HG02981 (cell line): ENCODE measurements around the gene ACKR3.

ENCODE experiments used
- ATAC-seq: cut with Tn5 transposase; IDR thresholded peaks from one replicate; pipeline ENCODE4 v1.9.1; 2021; ENCODE audit warnings: mild to moderate bottlenecking, moderate library complexity; ENCODE audit not compliant: unreplicated experiment

The ACKR3 gene

DNA sequence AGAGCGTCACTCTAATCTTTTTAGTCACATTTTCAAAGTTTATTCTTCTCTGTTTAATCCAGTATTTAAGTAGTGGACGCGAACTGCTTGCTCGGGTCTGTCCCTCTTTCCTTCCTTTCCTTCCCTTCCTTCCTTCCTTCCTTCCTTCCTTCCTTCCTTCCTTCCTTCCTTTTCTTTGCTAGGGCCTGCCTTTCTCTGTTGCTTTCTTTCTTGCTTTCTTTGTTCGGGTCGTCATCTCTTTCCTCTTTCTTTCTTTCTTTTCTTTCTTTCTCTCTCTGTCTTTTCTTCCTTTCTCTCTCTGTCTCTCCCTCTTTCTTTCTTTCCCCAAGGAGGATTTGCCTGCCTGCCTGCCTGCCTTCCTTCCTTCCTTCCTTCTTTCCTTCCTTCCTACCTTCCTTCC, 3.0 kb upstream of the ACKR3 start:
- ATAC-seq, result no peak

DNA sequence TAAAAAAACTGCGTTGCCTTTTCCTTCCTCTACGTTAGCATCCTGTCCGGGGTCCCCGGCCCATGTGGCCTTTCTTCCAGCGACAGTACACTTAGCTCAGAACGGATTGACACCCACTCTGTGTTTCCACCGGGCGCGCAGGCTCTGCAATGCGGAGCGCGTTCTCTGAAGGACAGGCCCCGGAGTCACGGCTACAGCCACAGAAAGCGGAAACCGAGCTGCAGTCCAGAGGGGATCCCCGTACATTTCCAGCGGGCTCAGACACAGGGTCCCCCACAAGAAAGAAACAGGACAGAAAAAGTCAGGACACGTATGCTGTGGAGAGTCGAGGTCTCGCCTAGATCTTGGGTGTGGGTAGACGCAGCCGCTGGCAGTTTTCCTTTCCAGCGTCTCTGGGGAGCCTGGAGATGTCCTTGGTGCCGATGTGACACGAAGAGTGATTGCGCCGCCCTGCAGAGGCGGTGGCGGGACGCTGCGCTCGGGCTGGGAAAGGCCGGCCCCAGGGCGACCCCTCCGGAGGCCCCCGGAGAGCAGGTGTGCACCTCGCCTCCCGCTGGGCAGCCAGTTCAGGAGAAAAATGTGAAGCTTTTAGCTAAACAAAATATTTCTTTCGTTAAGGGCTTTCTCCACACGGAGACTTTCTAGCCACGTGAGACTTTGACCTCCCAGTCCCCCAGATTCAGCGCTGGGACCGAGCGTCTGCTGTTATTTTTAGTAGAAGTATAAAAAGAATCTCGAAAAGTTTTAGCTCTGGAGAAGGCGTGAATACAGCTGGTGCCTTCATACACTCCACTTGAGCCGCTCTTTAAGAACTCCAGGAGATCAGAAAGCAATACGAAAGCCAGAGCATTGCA, 1.3 kb upstream of the ACKR3 start:
- peak; percentile 35 for ATAC-seq

DNA sequence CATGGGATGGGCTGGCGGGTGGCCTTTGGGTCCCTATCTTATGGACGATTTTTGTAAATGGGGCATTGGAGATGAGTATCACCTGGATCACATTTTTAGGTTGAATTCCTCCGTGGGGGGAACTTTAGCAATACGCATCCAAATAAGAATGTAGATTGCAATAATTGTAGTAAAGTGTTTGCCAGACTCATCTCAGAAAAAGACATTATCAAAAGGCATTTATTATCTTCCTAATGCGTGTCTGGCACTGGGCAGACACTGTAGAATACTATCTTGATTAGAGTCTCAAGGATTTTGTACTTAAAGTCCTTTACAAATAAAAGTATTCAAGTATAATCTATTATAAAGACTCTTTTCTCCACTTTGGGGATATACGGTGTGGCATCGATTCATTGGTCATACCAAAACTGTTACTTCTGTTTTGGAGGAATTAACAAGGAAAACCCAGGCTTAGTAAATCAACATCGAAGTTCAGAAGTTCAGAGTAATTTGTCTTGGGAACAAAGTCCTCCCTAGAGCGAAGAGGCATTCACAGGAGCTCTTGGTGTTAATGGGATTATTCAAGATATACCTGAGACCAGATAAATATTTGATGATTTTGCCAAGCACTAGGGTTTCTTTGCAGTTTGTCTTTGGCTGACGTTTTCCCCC, 578 bp upstream of the ACKR3 start:
- no peak for ATAC-seq

- ATAC-seq, result no peak
Observed at GRCh38 chr2:236570081-236570868, 650 bp downstream of the ACKR3 start.

- ATAC-seq, result no peak
Observed at GRCh38 chr2:236571145-236571544, 1.5 kb downstream of the ACKR3 start.

GRCh38 chr2:236572482-236572881, 2.9 kb downstream of the ACKR3 start:
- no peak for ATAC-seq

DNA sequence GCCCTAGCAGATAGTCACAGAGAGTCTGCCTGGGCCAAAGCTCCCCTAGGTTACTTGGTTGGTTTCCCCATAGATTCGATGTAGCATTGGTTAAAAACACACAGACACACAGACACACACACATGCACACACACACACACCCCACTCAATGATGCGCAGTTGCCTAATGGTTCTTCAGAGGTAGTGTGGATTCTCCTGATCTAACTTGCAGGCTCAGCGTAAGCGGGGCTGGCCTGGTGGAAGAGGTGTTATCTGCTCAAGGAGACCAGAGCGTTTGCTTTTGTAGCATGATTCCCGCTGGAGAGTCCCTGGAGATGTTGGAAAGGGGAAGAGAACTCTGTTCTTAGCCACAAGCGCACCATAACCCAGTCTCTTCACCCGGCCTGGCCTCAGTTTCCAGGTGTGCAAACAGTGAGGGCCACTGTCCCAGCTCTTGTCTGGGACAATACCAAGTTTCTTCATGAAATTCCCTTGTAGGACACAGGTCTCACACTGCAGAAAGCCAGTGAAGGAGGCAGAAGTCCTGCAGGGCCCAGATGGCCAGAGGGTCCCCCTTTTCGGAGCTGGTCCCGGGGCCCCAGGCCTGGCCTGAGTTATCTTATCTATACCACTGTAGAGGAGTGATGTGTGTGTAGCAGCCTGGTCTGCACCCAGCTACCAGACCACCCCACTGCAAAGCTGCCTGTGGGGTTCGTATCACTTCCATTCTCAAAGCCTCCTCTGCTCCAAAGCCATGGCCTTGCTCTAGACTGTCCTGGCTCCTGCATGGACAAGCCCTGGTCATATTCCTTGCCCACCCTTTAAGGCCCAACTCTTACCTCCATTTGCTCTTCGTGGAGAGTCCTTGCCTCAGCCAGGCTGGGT, 3.7 kb downstream of the ACKR3 start:
- no peak for ATAC-seq

DNA sequence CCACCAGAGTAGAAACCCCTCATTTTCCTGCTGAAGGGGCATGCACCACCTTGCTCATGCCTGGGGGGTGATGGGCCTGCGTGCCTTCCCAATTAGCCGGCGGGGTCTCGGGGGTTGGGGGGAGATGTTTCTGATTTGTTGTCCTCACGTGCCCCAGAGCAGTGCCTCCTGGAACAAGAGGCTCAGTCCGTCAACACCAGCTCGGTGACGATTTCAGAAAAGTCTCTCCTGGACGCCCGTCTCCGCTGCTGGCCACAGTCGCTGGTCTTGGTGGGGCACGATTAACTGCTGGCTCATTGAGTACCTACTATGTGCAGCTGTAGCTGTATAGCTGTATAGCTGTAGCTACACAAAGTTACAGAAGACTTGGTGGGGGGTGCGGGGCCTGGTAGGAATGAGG, 4.4 kb downstream of the ACKR3 start:
- ATAC-seq, result no peak

DNA sequence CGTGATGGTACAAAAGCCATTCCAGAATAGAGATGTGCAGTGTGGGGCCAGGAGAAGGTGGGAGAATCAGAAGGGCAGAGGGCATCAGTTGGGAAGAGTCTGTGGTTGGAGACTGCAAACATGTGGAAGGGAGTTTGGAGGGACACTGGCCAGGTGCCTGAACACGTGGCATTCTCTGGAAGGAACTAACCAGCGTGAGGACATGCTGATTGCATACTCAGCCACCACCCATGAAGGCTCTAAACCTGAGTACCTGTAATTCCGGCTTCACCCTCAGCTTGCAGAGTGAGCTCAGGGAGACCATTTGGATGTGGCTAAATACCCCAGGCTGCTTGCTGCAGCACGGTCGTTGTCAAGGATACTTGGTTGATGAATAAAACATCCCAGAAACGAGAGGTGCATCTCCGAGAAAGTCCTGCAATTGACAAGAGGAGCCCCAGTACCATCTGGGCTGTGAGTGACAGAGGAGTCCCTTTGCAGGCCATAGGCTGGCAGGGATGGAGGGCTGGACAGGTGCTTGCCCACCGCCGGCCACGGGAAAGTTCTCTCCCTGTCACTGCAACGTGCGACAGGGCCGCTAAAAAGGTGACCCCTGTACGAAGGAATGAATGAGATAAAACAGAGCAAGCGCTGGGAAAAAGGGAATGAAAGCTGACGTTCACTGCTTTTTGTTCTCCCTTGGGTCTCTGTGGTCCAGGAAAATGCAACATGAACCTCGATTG, 5.0 kb downstream of the ACKR3 start:
- ATAC-seq, result no peak

GRCh38 chr2:236575510-236575909, 5.9 kb downstream of the ACKR3 start:
- ATAC-seq, result no peak

DNA sequence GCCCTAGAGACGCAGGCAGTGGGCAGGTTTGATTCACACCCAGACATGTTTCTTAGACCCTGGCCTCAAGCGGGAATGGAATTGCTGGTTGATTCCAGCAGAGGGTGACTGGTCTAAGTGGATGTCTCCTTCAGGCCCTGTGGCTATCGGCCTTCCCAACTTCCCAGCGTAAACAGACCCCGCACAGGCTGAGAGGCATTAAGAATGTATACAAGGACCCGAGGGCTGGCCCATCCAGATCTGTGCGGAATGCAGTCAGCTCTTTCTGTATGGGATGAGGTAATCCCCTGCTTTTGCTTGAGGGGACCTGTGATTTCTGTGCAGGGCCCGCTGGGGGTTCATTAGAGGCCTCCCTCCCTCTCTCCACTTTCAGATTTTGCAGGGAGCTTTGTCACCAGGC, 6.5 kb downstream of the ACKR3 start:
- no peak for ATAC-seq

- no peak for ATAC-seq
Observed at GRCh38 chr2:236576953-236577352, 7.3 kb downstream of the ACKR3 start.

DNA sequence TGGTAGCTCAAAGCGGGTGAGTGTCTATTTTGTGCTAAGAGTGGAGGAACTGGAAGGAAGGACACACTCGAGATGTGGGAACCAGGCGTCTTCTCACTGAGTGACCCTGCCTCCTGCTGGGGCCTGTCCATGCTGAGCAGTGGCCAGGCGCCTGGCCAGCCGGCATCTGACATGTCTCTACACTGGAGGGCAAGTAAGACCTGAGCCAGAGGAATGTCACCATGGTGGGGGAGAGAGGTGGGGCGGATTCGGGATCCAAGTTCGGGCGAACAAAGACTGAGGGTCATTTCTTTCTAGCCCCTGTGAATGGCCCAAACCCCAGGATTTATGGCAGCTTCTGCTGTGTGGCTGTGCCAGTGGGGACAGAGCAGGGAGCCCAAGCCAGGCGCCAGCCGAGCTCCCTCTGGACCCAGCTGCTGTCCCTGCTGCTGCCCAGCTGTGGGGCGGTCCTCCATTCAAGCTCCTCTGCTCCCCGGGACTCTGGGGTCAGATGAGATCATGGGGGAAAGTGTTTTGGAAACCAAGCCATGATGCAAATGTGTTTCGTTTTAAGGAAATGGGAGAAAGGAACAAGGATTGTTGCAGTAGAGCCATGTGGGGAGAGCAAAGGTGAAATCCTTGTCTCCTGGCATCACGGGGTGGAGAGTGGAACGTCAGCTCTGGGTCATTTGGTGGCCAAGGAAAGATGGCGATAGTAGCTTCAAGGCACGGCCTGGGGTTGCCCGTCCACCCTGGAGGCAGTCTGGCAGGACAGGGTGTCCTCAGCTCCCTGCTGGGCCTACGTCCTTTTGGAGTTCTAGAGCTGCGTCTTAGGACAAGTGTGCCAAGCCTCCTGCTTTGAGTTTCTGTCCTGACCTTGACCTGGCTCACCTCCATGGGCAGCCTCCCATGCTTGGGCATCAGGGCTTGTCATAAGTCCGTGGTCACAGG, 8.1 kb downstream of the ACKR3 start:
- no peak for ATAC-seq

GRCh38 chr2:236578411-236578846, 8.8 kb downstream of the ACKR3 start:
- ATAC-seq, result no peak

- ATAC-seq, result no peak
Observed at GRCh38 chr2:236579048-236579745, 9.6 kb downstream of the ACKR3 start.

- ATAC-seq, result no peak
Observed at GRCh38 chr2:236579746-236580315, 10.2 kb downstream of the ACKR3 start.

DNA sequence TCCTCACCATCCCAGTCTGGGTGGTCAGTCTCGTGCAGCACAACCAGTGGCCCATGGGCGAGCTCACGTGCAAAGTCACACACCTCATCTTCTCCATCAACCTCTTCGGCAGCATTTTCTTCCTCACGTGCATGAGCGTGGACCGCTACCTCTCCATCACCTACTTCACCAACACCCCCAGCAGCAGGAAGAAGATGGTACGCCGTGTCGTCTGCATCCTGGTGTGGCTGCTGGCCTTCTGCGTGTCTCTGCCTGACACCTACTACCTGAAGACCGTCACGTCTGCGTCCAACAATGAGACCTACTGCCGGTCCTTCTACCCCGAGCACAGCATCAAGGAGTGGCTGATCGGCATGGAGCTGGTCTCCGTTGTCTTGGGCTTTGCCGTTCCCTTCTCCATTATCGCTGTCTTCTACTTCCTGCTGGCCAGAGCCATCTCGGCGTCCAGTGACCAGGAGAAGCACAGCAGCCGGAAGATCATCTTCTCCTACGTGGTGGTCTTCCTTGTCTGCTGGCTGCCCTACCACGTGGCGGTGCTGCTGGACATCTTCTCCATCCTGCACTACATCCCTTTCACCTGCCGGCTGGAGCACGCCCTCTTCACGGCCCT, 11.2 kb downstream of the ACKR3 start:
- ATAC-seq, result no peak

DNA sequence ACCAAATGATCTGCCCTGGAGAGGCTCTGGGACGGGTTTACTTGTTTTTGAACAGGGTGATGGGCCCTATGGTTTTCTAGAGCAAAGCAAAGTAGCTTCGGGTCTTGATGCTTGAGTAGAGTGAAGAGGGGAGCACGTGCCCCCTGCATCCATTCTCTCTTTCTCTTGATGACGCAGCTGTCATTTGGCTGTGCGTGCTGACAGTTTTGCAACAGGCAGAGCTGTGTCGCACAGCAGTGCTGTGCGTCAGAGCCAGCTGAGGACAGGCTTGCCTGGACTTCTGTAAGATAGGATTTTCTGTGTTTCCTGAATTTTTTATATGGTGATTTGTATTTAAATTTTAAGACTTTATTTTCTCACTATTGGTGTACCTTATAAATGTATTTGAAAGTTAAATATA, 11.9 kb downstream of the ACKR3 start:
- ATAC-seq, result no peak
